ENCODE measurements around the gene VWA5B1. TPM values are rescaled to one million over a fixed set of nuclear protein-coding genes. Genes with fewer than 3 reads are reported as not detected.
A peak's percentile ranks its signal among the peaks of the same experiment; 100 is the strongest.

VWA5B1 gene
- total and polyA plus RNA-seq, 5 donors = 0.18 to 0.51 (median 0.19) TPM

GRCh38 chr1:20351911-20352701, 61.4 kb downstream of the VWA5B1 start:
- no peak overlapping the region for H3K4me3 ChIP-seq (ENCODE audit: low read length)
- H3K4me1 ChIP-seq (ENCODE audit: control insufficient read depth, insufficient read depth, low read length) = peaks cover 3% of the 10 kb centered on the region
- no peak for DNase-seq
- H3K27me3 ChIP-seq (ENCODE audit: control insufficient read depth, insufficient read depth) = no peaks in the 10 kb centered on the region
- ATAC-seq = no peak
- no peak overlapping the region for H3K27ac ChIP-seq (ENCODE audit: low read length)
- intact Hi-C loops (cut with DNase I) = no loop called here
- no peaks in the 10 kb centered on the region for H3K9me3 ChIP-seq (ENCODE audit: control insufficient read depth, low read length)
- WGBS = 70% methylated on average over 9 of the region's 9 CpGs

- Histone ChIP-seq H3K9me3 (ENCODE audit: control insufficient read depth, low read length) (no peaks in the 10 kb centered on the region), H3K27me3 (ENCODE audit: control insufficient read depth, insufficient read depth) (no peaks in the 10 kb centered on the region), H3K4me1 (ENCODE audit: control insufficient read depth, insufficient read depth, low read length) (peaks cover 3% of the 10 kb centered on the region), H3K27ac (ENCODE audit: low read length) (no peak overlapping the region), H3K4me3 (ENCODE audit: low read length) (no peak overlapping the region)
- DNase-seq (no peak), ATAC-seq (no peak)
- WGBS = 89% methylated on average over 17 of the region's 17 CpGs
- intact Hi-C loops (cut with DNase I) = no loop called here
These were observed 63.2 kb downstream of the VWA5B1 start for GRCh38 chr1:20353836-20354235.

GRCh38 chr1:20354610-20355009, 63.9 kb downstream of the VWA5B1 start:
- DNase-seq (no peak), ATAC-seq (no peak)
- WGBS = 84% methylated on average over 4 of the region's 4 CpGs
- H3K27ac ChIP-seq (ENCODE audit: low read length) = no peak overlapping the region
- H3K27me3 ChIP-seq (ENCODE audit: control insufficient read depth, insufficient read depth) = no peaks in the 10 kb centered on the region
- H3K9me3 ChIP-seq (ENCODE audit: control insufficient read depth, low read length) = no peaks in the 10 kb centered on the region
- H3K4me3 ChIP-seq (ENCODE audit: low read length) = no peak overlapping the region
- peaks cover 5% of the 10 kb centered on the region for H3K4me1 ChIP-seq (ENCODE audit: control insufficient read depth, insufficient read depth, low read length)
- intact Hi-C loops (cut with DNase I) = no loop called here

GRCh38 chr1:20355101-20355827, 64.6 kb downstream of the VWA5B1 start:
- intact Hi-C loops (cut with DNase I) = no loop called here
- Histone ChIP-seq H3K27me3 (ENCODE audit: control insufficient read depth, insufficient read depth) (no peaks in the 10 kb centered on the region), H3K9me3 (ENCODE audit: control insufficient read depth, low read length) (no peaks in the 10 kb centered on the region), H3K27ac (ENCODE audit: low read length) (no peak overlapping the region), H3K4me1 (ENCODE audit: control insufficient read depth, insufficient read depth, low read length) (peaks cover 5% of the 10 kb centered on the region), H3K4me3 (ENCODE audit: low read length) (no peak overlapping the region)
- ATAC-seq (no peak), DNase-seq (no peak)
- WGBS = 71% methylated on average over 14 of the region's 14 CpGs

GRCh38 chr1:20355828-20356735, 65.4 kb downstream of the VWA5B1 start:
- intact Hi-C loops (cut with DNase I) = no loop called here
- Histone ChIP-seq H3K27ac (ENCODE audit: low read length) (no peak overlapping the region), H3K9me3 (ENCODE audit: control insufficient read depth, low read length) (no peaks in the 10 kb centered on the region), H3K4me3 (ENCODE audit: low read length) (no peak overlapping the region), H3K4me1 (ENCODE audit: control insufficient read depth, insufficient read depth, low read length) (peaks cover 5% of the 10 kb centered on the region), H3K27me3 (ENCODE audit: control insufficient read depth, insufficient read depth) (no peaks in the 10 kb centered on the region)
- DNase-seq (no peak), ATAC-seq (no peak)
- 64% methylated on average over 9 of the region's 9 CpGs for WGBS

- no peaks in the 10 kb centered on the region for H3K9me3 ChIP-seq (ENCODE audit: control insufficient read depth, low read length)
- no peak overlapping the region for H3K4me3 ChIP-seq (ENCODE audit: low read length)
- H3K27me3 ChIP-seq (ENCODE audit: control insufficient read depth, insufficient read depth) = no peaks in the 10 kb centered on the region
- ATAC-seq (no peak), DNase-seq (no peak)
- H3K27ac ChIP-seq (ENCODE audit: low read length) = no peak overlapping the region
- intact Hi-C loops (cut with DNase I) = no loop called here
- 67% methylated on average over 8 of the region's 8 CpGs for WGBS
- H3K4me1 ChIP-seq (ENCODE audit: control insufficient read depth, insufficient read depth, low read length) = peaks cover 5% of the 10 kb centered on the region
These were observed 66.3 kb downstream of the VWA5B1 start for GRCh38 chr1:20356850-20357459.

- intact Hi-C loops (cut with DNase I) = no loop called here
These were observed 67.1 kb downstream of the VWA5B1 start for GRCh38 chr1:20357796-20358195.

GRCh38 chr1:20358761-20359263, 68.1 kb downstream of the VWA5B1 start:
- ATAC-seq = peak; percentile 87 to 90
- 27% methylated on average over 12 of the region's 12 CpGs for WGBS

More at GRCh38 chr1:20357796-20358195, 67.1 kb downstream of the VWA5B1 start:
- Histone ChIP-seq H3K4me3 (ENCODE audit: low read length) (no peak overlapping the region), H3K27me3 (ENCODE audit: control insufficient read depth, insufficient read depth) (no peaks in the 10 kb centered on the region), H3K9me3 (ENCODE audit: control insufficient read depth, low read length) (no peaks in the 10 kb centered on the region), H3K4me1 (ENCODE audit: control insufficient read depth, insufficient read depth, low read length) (peaks cover 5% of the 10 kb centered on the region), H3K27ac (ENCODE audit: low read length) (peak overlapping the region; percentile 62)
- WGBS = 86% methylated on average over 8 of the region's 8 CpGs
- no peak for ATAC-seq
- DNase-seq = no peak

GRCh38 chr1:20359451-20360330, 69.0 kb downstream of the VWA5B1 start:
- WGBS = 75% methylated on average over 15 of the region's 15 CpGs
- no peaks in the 10 kb centered on the region for H3K9me3 ChIP-seq (ENCODE audit: control insufficient read depth, low read length)
- no peak for ATAC-seq
- DNase-seq = no peak
- H3K27ac ChIP-seq (ENCODE audit: low read length) = peak overlapping the region; percentile 47
- no peaks in the 10 kb centered on the region for H3K27me3 ChIP-seq (ENCODE audit: control insufficient read depth, insufficient read depth)
- intact Hi-C loops (cut with DNase I) = loop anchor here in 1 of 4 donors (10.0 kb wide), 1 partner anchor 135 kb away; no protein-coding TSS in a partner anchor
- peaks cover 5% of the 10 kb centered on the region for H3K4me1 ChIP-seq (ENCODE audit: control insufficient read depth, insufficient read depth, low read length)
- H3K4me3 ChIP-seq (ENCODE audit: low read length) = no peak overlapping the region

More at GRCh38 chr1:20358761-20359263, 68.1 kb downstream of the VWA5B1 start:
- H3K4me3 ChIP-seq (ENCODE audit: low read length) = no peak overlapping the region
- H3K4me1 ChIP-seq (ENCODE audit: control insufficient read depth, insufficient read depth, low read length) = peaks cover 5% of the 10 kb centered on the region
- no peaks in the 10 kb centered on the region for H3K27me3 ChIP-seq (ENCODE audit: control insufficient read depth, insufficient read depth)
- DNase-seq = peak; percentile 59 to 86 (median 85)
- no peaks in the 10 kb centered on the region for H3K9me3 ChIP-seq (ENCODE audit: control insufficient read depth, low read length)
- intact Hi-C loops (cut with DNase I) = no loop called here
- H3K27ac ChIP-seq (ENCODE audit: low read length) = peak overlapping the region; percentile 47

All from right cardiac atrium (tissue), 5 donors.